Measurements from ENCODE around the gene SLC13A4. TPM values are rescaled to one million over a fixed set of nuclear protein-coding genes. Genes with fewer than 3 reads are reported as not detected.

Gene SLC13A4
- total and polyA plus RNA-seq, 3 experiments from 2014 or later: not detected

GRCh38 chr7:135666846-135667245 is 61.1 kb downstream of the SLC13A4 start:
- peak overlapping the region in 1 of 7 donors; percentile 79 for H3K4me3 Mint-ChIP-seq
- Histone ChIP-seq H3K27ac (ENCODE audit: low read depth, low read length) (no peak overlapping the region), H3K4me3 (ENCODE audit: low read length) (no peak overlapping the region), H3K9me3 (ENCODE audit: low read length) (no peaks in the 10 kb centered on the region), H3K27me3 (ENCODE audit: insufficient read depth, low read length, poor library complexity, severe bottlenecking) (no peaks in the 10 kb centered on the region), H3K36me3 (ENCODE audit: insufficient read depth, low read length) (no peaks in the 10 kb centered on the region), H3K4me1 (ENCODE audit: insufficient read depth, low read length) (peaks cover 24% of the 10 kb centered on the region)
- ChIA-PET CTCF (no interaction called here), POLR2A (no interaction called here)
- peaks cover 4 to 29% (median 5%) of the 10 kb centered on the region in 3 donors for H3K36me3 Mint-ChIP-seq
- no peak for DNase-seq
- peak overlapping the region in 2 of 8 donors; percentile 58 to 71 for H3K27ac Mint-ChIP-seq
- peaks cover 47 to 81% (median 73%) of the 10 kb centered on the region in 3 donors for H3K4me1 Mint-ChIP-seq
- no peaks in the 10 kb centered on the region for H3K27me3 Mint-ChIP-seq
- no peaks in the 10 kb centered on the region for H3K9me3 Mint-ChIP-seq

GRCh38 chr7:135666156-135666555 is 61.8 kb downstream of the SLC13A4 start:
- H3K27me3 ChIP-seq (ENCODE audit: insufficient read depth, low read length, poor library complexity, severe bottlenecking): no peaks in the 10 kb centered on the region
- no peak overlapping the region for H3K27ac ChIP-seq (ENCODE audit: low read depth, low read length)
- DNase-seq: no peak
- peaks cover 4 to 29% (median 5%) of the 10 kb centered on the region in 3 donors for H3K36me3 Mint-ChIP-seq
- H3K27me3 Mint-ChIP-seq: no peaks in the 10 kb centered on the region
- CTCF ChIA-PET: interaction anchor here (0.6 kb wide), 1 partner anchor 20 kb away, joined by 3 read pairs; no protein-coding TSS in a partner anchor
- POLR2A ChIA-PET: no interaction called here
- no peak overlapping the region for H3K4me3 ChIP-seq (ENCODE audit: low read length)
- no peaks in the 10 kb centered on the region for H3K36me3 ChIP-seq (ENCODE audit: insufficient read depth, low read length)
- H3K4me1 Mint-ChIP-seq: peaks cover 48 to 80% (median 74%) of the 10 kb centered on the region in 3 donors
- H3K4me3 Mint-ChIP-seq: peak overlapping the region in 2 of 7 donors; percentile 48 to 79
- H3K27ac Mint-ChIP-seq: peak overlapping the region in 1 of 8 donors; percentile 71
- peaks cover 0 to 2% (median 0%) of the 10 kb centered on the region in 5 donors for H3K9me3 Mint-ChIP-seq
- no peaks in the 10 kb centered on the region for H3K9me3 ChIP-seq (ENCODE audit: low read length)
- H3K4me1 ChIP-seq (ENCODE audit: insufficient read depth, low read length): peaks cover 28% of the 10 kb centered on the region

DNA sequence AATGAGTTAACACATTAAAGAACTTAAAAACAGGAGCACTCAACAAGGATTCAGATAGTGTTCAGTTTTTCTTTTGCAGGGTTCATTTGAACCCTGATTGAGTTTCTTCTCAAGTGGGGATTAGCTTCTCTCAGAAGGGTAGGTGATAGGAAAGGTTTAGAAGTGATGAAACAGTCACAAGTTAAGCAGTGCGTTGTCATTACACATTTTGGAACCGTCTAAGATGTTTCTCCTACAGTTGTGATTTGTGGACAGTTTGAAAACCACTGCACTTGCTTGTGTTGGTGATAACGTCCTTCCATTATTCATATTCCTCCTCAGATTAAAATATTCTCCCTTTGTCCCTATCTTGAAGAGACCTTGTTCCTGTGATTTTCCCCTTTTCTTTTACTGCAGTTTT is 62.9 kb downstream of the SLC13A4 start:
- peak overlapping the region in 4 of 8 donors; percentile 18 to 50 (median 28) for H3K27ac Mint-ChIP-seq

GRCh38 chr7:135664046-135664589 is 63.9 kb downstream of the SLC13A4 start:
- Histone ChIP-seq H3K4me3 (ENCODE audit: low read length) (no peak overlapping the region), H3K27ac (ENCODE audit: low read depth, low read length) (peak overlapping the region; percentile 81), H3K9me3 (ENCODE audit: low read length) (no peaks in the 10 kb centered on the region), H3K4me1 (ENCODE audit: insufficient read depth, low read length) (peaks cover 28% of the 10 kb centered on the region), H3K27me3 (ENCODE audit: insufficient read depth, low read length, poor library complexity, severe bottlenecking) (no peaks in the 10 kb centered on the region), H3K36me3 (ENCODE audit: insufficient read depth, low read length) (no peaks in the 10 kb centered on the region)
- no peak for DNase-seq
- H3K27me3 Mint-ChIP-seq: no peaks in the 10 kb centered on the region
- CTCF ChIA-PET: interaction anchor here (3.7 kb wide), 1 partner anchor 9 kb away, joined by 16 read pairs; no protein-coding TSS in a partner anchor
- peaks cover 45 to 65% (median 64%) of the 10 kb centered on the region in 3 donors for H3K4me1 Mint-ChIP-seq
- POLR2A ChIA-PET: no interaction called here
- H3K36me3 Mint-ChIP-seq: peaks cover 4 to 25% (median 5%) of the 10 kb centered on the region in 3 donors
- H3K27ac Mint-ChIP-seq: peak overlapping the region in 5 of 8 donors; percentile 54 to 81 (median 68)
- peaks cover 0 to 2% (median 0%) of the 10 kb centered on the region in 5 donors for H3K9me3 Mint-ChIP-seq
- H3K4me3 Mint-ChIP-seq: peak overlapping the region; percentile 63 to 99 (median 75)

More for the DNA sequence above, 62.9 kb downstream of the SLC13A4 start:
- peaks cover 28% of the 10 kb centered on the region for H3K4me1 ChIP-seq (ENCODE audit: insufficient read depth, low read length)
- H3K27ac ChIP-seq (ENCODE audit: low read depth, low read length): no peak overlapping the region
- H3K9me3 Mint-ChIP-seq: peaks cover 0 to 2% (median 0%) of the 10 kb centered on the region in 5 donors
- ChIA-PET CTCF (no interaction called here), POLR2A (no interaction called here)
- peaks cover 48 to 74% (median 73%) of the 10 kb centered on the region in 3 donors for H3K4me1 Mint-ChIP-seq
- H3K27me3 ChIP-seq (ENCODE audit: insufficient read depth, low read length, poor library complexity, severe bottlenecking): no peaks in the 10 kb centered on the region
- no peaks in the 10 kb centered on the region for H3K9me3 ChIP-seq (ENCODE audit: low read length)
- DNase-seq: no peak
- H3K36me3 Mint-ChIP-seq: peaks cover 4 to 29% (median 5%) of the 10 kb centered on the region in 3 donors
- no peak overlapping the region for H3K4me3 ChIP-seq (ENCODE audit: low read length)
- H3K36me3 ChIP-seq (ENCODE audit: insufficient read depth, low read length): no peaks in the 10 kb centered on the region
- H3K4me3 Mint-ChIP-seq: peak overlapping the region in 3 of 7 donors; percentile 33 to 79 (median 54)
- H3K27me3 Mint-ChIP-seq: no peaks in the 10 kb centered on the region

- Mint-ChIP-seq H3K9me3 (peaks cover 0 to 2% (median 0%) of the 10 kb centered on the region in 5 donors), H3K4me3 (peak within 1 kb of the TSS; percentile 91 to 99 (median 95)), H3K4me1 (peaks cover 35 to 52% (median 50%) of the 10 kb centered on the region in 3 donors), H3K27ac (peak within 1 kb of the TSS; percentile 74 to 97 (median 91)), H3K27me3 (no peaks in the 10 kb centered on the region), H3K36me3 (peaks cover 0 to 16% (median 0%) of the 10 kb centered on the region in 3 donors)
- Histone ChIP-seq H3K9me3 (ENCODE audit: low read length) (no peaks in the 10 kb centered on the region), H3K4me1 (ENCODE audit: insufficient read depth, low read length) (peaks cover 28% of the 10 kb centered on the region), H3K27ac (ENCODE audit: low read depth, low read length) (peak within 1 kb of the TSS; percentile 81), H3K4me3 (ENCODE audit: low read length) (peak within 1 kb of the TSS; percentile 62), H3K27me3 (ENCODE audit: insufficient read depth, low read length, poor library complexity, severe bottlenecking) (no peaks in the 10 kb centered on the region), H3K36me3 (ENCODE audit: insufficient read depth, low read length) (no peaks in the 10 kb centered on the region)
- CTCF ChIA-PET: interaction anchor here (0.6 to 3.7 kb wide), 12 partner anchors 9 to 387 kb away, joined by 3 to 26 read pairs (median 4); no protein-coding TSS in a partner anchor
- DNase-seq: peak; percentile 92 to 98 (median 95)
- POLR2A ChIA-PET: interaction anchor here (0.7 to 0.9 kb wide), 2 partner anchors 104 to 313 kb away, joined by 3 to 4 read pairs; no protein-coding TSS in a partner anchor
These were observed 65.4 kb downstream of the SLC13A4 start, which contains the start of gene STMP1 for GRCh38 chr7:135662373-135663114. Gene STMP1 (plus strand): TSS chr7:135662514.

DNA sequence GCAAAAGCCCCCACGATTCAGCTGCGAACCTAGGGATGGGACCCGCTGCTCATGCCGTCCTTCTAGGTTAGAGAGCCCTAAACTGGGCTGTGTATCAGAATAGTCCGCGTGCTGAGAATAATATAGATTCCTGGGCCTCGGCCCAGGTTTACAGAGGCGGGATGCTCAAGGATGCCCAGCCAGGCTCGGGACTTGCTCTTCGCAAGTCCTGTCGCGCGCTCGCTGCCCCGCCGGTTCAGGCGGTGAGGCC is 65.9 kb downstream of the SLC13A4 start:
- peak overlapping the region; percentile 72 for H3K27ac ChIP-seq (ENCODE audit: low read depth, low read length)
- Mint-ChIP-seq H3K27me3 (no peaks in the 10 kb centered on the region), H3K27ac (peak overlapping the region; percentile 74 to 97 (median 88)), H3K4me1 (peaks cover 35 to 50% (median 49%) of the 10 kb centered on the region in 3 donors), H3K4me3 (peak overlapping the region; percentile 91 to 99 (median 95)), H3K36me3 (peaks cover 0 to 15% (median 0%) of the 10 kb centered on the region in 3 donors), H3K9me3 (peaks cover 0 to 2% (median 0%) of the 10 kb centered on the region in 5 donors)
- H3K4me3 ChIP-seq (ENCODE audit: low read length): peak overlapping the region; percentile 62
- no peak for DNase-seq
- no peaks in the 10 kb centered on the region for H3K27me3 ChIP-seq (ENCODE audit: insufficient read depth, low read length, poor library complexity, severe bottlenecking)
- H3K4me1 ChIP-seq (ENCODE audit: insufficient read depth, low read length): peaks cover 28% of the 10 kb centered on the region
- ChIA-PET POLR2A (interaction anchor here (0.7 kb wide), 1 partner anchor 313 kb away, joined by 3 read pairs; no protein-coding TSS in a partner anchor), CTCF (interaction anchor here (0.8 to 3.7 kb wide), 10 partner anchors 9 to 386 kb away, joined by 3 to 26 read pairs (median 4); no protein-coding TSS in a partner anchor)
- H3K36me3 ChIP-seq (ENCODE audit: insufficient read depth, low read length): no peaks in the 10 kb centered on the region
- H3K9me3 ChIP-seq (ENCODE audit: low read length): no peaks in the 10 kb centered on the region

- peak overlapping the region; percentile 74 to 97 (median 88) for H3K27ac Mint-ChIP-seq
- Histone ChIP-seq H3K27ac (ENCODE audit: low read depth, low read length) (peak overlapping the region; percentile 72), H3K27me3 (ENCODE audit: insufficient read depth, low read length, poor library complexity, severe bottlenecking) (no peaks in the 10 kb centered on the region), H3K4me1 (ENCODE audit: insufficient read depth, low read length) (peaks cover 28% of the 10 kb centered on the region), H3K36me3 (ENCODE audit: insufficient read depth, low read length) (no peaks in the 10 kb centered on the region), H3K4me3 (ENCODE audit: low read length) (peak overlapping the region; percentile 62), H3K9me3 (ENCODE audit: low read length) (no peaks in the 10 kb centered on the region)
- ChIA-PET CTCF (interaction anchor here (0.8 to 3.7 kb wide), 9 partner anchors 10 to 386 kb away, joined by 3 to 26 read pairs (median 4); no protein-coding TSS in a partner anchor), POLR2A (no interaction called here)
- DNase-seq: no peak
- H3K4me3 Mint-ChIP-seq: peak overlapping the region; percentile 91 to 99 (median 95)
- H3K4me1 Mint-ChIP-seq: peaks cover 31 to 46% (median 44%) of the 10 kb centered on the region in 3 donors
- H3K36me3 Mint-ChIP-seq: peaks cover 0 to 11% (median 0%) of the 10 kb centered on the region in 3 donors
- H3K9me3 Mint-ChIP-seq: peaks cover 0 to 2% (median 0%) of the 10 kb centered on the region in 5 donors
- H3K27me3 Mint-ChIP-seq: no peaks in the 10 kb centered on the region
These were observed 66.5 kb downstream of the SLC13A4 start for GRCh38 chr7:135661311-135662122.
